ENCODE data around the gene AHCYL1.

AHCYL1 gene

GRCh38 chr1:110057963-110058518 is 73.5 kb downstream of the AHCYL1 start:
- Histone ChIP-seq H3K4me3 (replicated peaks; ENCODE audit: insufficient read depth, low read length) (no peak overlapping the region), H3K27me3 (ENCODE audit: insufficient read depth, poor library complexity, severe bottlenecking) (no peaks in the 10 kb centered on the region), H3K27ac (replicated peaks) (no peak overlapping the region)
- TF ChIP-seq SPI1 (IDR thresholded peaks at IDR 0.05; ENCODE audit: borderline replicate concordance, low read depth) = peak; percentile 47; the same call in 1 of the 2 replicates
- no peak for TF ChIP-seq CTCF (IDR thresholded peaks at IDR 0.05; ENCODE audit: insufficient read depth, low read length)
- no peak for TF ChIP-seq GABPA (IDR thresholded peaks at IDR 0.05; ENCODE audit: low read depth)
- TF ChIP-seq REST (IDR thresholded peaks at IDR 0.05; ENCODE audit: insufficient replicate concordance, low read depth) = no peak
- TF ChIP-seq POLR2AphosphoS5 (IDR thresholded peaks at IDR 0.05; ENCODE audit: low read depth) = no peak
- DNase-seq (ENCODE audit: low read depth in 1 of 2, low spot score in 1 of 2) = no peak

- no peak for DNase-seq (ENCODE audit: low read depth in 1 of 2, low spot score in 1 of 2)
- H3K27ac ChIP-seq (replicated peaks) = no peak overlapping the region
- H3K27me3 ChIP-seq (ENCODE audit: insufficient read depth, poor library complexity, severe bottlenecking) = no peaks in the 10 kb centered on the region
- TF ChIP-seq REST (IDR thresholded peaks at IDR 0.05; ENCODE audit: insufficient replicate concordance, low read depth) = no peak
- TF ChIP-seq CTCF (IDR thresholded peaks at IDR 0.05; ENCODE audit: insufficient read depth, low read length) = no peak
- no peak for TF ChIP-seq GABPA (IDR thresholded peaks at IDR 0.05; ENCODE audit: low read depth)
- no peak for TF ChIP-seq SPI1 (IDR thresholded peaks at IDR 0.05; ENCODE audit: borderline replicate concordance, low read depth)
- no peak for TF ChIP-seq POLR2AphosphoS5 (IDR thresholded peaks at IDR 0.05; ENCODE audit: low read depth)
- H3K4me3 ChIP-seq (replicated peaks; ENCODE audit: insufficient read depth, low read length) = no peak overlapping the region
Measured at GRCh38 chr1:110058591-110058990, 74.0 kb downstream of the AHCYL1 start.

GRCh38 chr1:110059133-110059863 is 74.7 kb downstream of the AHCYL1 start:
- Histone ChIP-seq H3K4me3 (replicated peaks; ENCODE audit: insufficient read depth, low read length) (no peak overlapping the region), H3K27ac (replicated peaks) (no peak overlapping the region), H3K27me3 (ENCODE audit: insufficient read depth, poor library complexity, severe bottlenecking) (no peaks in the 10 kb centered on the region)
- DNase-seq (ENCODE audit: low read depth in 1 of 2, low spot score in 1 of 2) = no peak
- TF ChIP-seq CTCF (IDR thresholded peaks at IDR 0.05; ENCODE audit: insufficient read depth, low read length) = no peak
- no peak for TF ChIP-seq POLR2AphosphoS5 (IDR thresholded peaks at IDR 0.05; ENCODE audit: low read depth)
